OCI-LY1 (cell line): Measurements from ENCODE around the gene NUPR1.
"Not testable (repeated sequence)": the region's sequence is repeated elsewhere in the genome, so short reads cannot be mapped to it uniquely, and the experiment has no call there.

Source experiments
- H2AFZ ChIP-seq: fragments of 200-600 bp; sonication (generic), shearing (Covaris generic); 2 replicates; pipeline ENCODE4 v1.6.0; 2014; ENCODE audit warnings: antibody characterized with exemption, mild to moderate bottlenecking, low read length
- H3F3A ChIP-seq: fragments of 200-600 bp; sonication (generic), shearing (Covaris generic); 2 replicates; pipeline ENCODE4 v1.6.0; 2014; ENCODE audit warnings: mild to moderate bottlenecking, antibody characterized with exemption, low read length, moderate library complexity; ENCODE audit not compliant: insufficient read depth
- H3K27ac ChIP-seq: fragments of 200-600 bp; sonication (generic); 2 replicates; pipeline ENCODE4 v1.5.1; 2014; ENCODE audit warnings: low read length, mixed run types, mild to moderate bottlenecking, low read depth; ENCODE audit not compliant: poor library complexity, severe bottlenecking
- H3K27me3 ChIP-seq: fragments of 200-600 bp; sonication (generic); 2 replicates; pipeline ENCODE4 v1.6.0; 2014; ENCODE audit warnings: antibody characterized with exemption, mild to moderate bottlenecking, low read length, moderate library complexity; ENCODE audit not compliant: insufficient read depth
- H3K36me3 ChIP-seq: fragments of 200-600 bp; sonication (generic); 2 replicates; pipeline ENCODE4 v1.6.1; 2014; ENCODE audit warnings: mild to moderate bottlenecking, antibody characterized with exemption, low read length, moderate library complexity, mixed read lengths; ENCODE audit not compliant: insufficient read depth
- H3K4me1 ChIP-seq: fragments of 200-600 bp; sonication (generic); 2 replicates; pipeline ENCODE4 v1.5.1; 2014; ENCODE audit warnings: mild to moderate bottlenecking, low read length, moderate library complexity; ENCODE audit not compliant: insufficient read depth, severe bottlenecking
- H3K4me2 ChIP-seq: fragments of 200-600 bp; sonication (generic), shearing (Covaris generic); 2 replicates; pipeline ENCODE4 v1.6.1; 2014; ENCODE audit warnings: low read length
- H3K4me3 ChIP-seq: fragments of 200-600 bp; sonication (generic); 2 replicates; pipeline ENCODE4 v1.5.1; 2014; ENCODE audit warnings: low read length, low read depth, mild to moderate bottlenecking, mixed read lengths; ENCODE audit not compliant: poor library complexity, severe bottlenecking
- H3K79me2 ChIP-seq: fragments of 200-600 bp; shearing (Covaris generic); 2 replicates; pipeline ENCODE4 v1.6.1; 2016; ENCODE audit warnings: mixed run types, low read length, mixed read lengths; ENCODE audit not compliant: insufficient read depth
- H3K9ac ChIP-seq: fragments of 200-600 bp; sonication (generic), shearing (Covaris generic); 2 replicates; pipeline ENCODE4 v1.6.1; 2014; ENCODE audit warnings: mild to moderate bottlenecking, low read length, mixed read lengths
- H3K9me2 ChIP-seq: fragments of 200-600 bp; sonication (generic), shearing (Covaris generic); 2 replicates; pipeline ENCODE4 v1.6.1; 2014; ENCODE audit warnings: low read depth, mild to moderate bottlenecking, low read length, mixed read lengths
- H3K9me3 ChIP-seq: fragments of 200-600 bp; shearing (Covaris generic); 2 replicates; pipeline ENCODE4 v1.6.1; 2014; ENCODE audit warnings: low read length, mixed read lengths
- H4K20me1 ChIP-seq: fragments of 200-600 bp; sonication (generic), shearing (Covaris generic); 2 replicates; pipeline ENCODE4 v1.6.0; 2016; ENCODE audit warnings: mild to moderate bottlenecking, low read length; ENCODE audit not compliant: insufficient read depth
- CTCF ChIP-seq: fragments of 200-600 bp; sonication (generic), shearing (Covaris generic); IDR thresholded peaks from 2 replicates; pipeline ENCODE4 v1.5.1; 2017; ENCODE audit warnings: mild to moderate bottlenecking, antibody characterized with exemption, low read length, moderate library complexity, mixed read lengths
- EZH2 ChIP-seq: fragments of 200-600 bp; sonication (generic), shearing (Covaris generic); IDR thresholded peaks from 2 replicates; pipeline ENCODE4 v1.8.0; 2017; ENCODE audit warnings: borderline replicate concordance, mixed run types, mild to moderate bottlenecking, antibody characterized with exemption, low read length, moderate library complexity, mixed read lengths

Gene NUPR1

GRCh38 chr16:28491970-28492474, 46.8 kb downstream of the NUPR1 start, which contains the start of gene CLN3:
TSS of gene CLN3 (minus strand) at chr16:28492074. CDS start at chr16:28491759, 315 bp downstream.
- no peaks in the 10 kb centered on the region for H3K27me3 ChIP-seq
- TF ChIP-seq CTCF (no peak), EZH2 (no peak)
- H3K27ac ChIP-seq: peak within 1 kb of the TSS; percentile 78
- H4K20me1 ChIP-seq: no peaks in the 10 kb centered on the region
- H3K4me3 ChIP-seq: peak within 1 kb of the TSS; percentile 89
- peaks cover 6% of the 10 kb centered on the region; the same call in 1 of the 2 replicates for H3K36me3 ChIP-seq
- H3K4me1 ChIP-seq: peaks cover 31% of the 10 kb centered on the region
- H2AFZ ChIP-seq: peak within 1 kb of the TSS; percentile 72; the same call in 1 of the 2 replicates
- peak within 1 kb of the TSS; percentile 84 for H3K4me2 ChIP-seq
- peak within 1 kb of the TSS; percentile 91 for H3K9ac ChIP-seq
- H3F3A ChIP-seq: no peaks in the 10 kb centered on the region
- H3K79me2 ChIP-seq: no peaks in the 10 kb centered on the region
- H3K9me2 ChIP-seq: no peaks in the 10 kb centered on the region
- no peaks in the 10 kb centered on the region for H3K9me3 ChIP-seq

- no peaks in the 10 kb centered on the region for H3K9me3 ChIP-seq
- no peaks in the 10 kb centered on the region for H3K9me2 ChIP-seq
- peak overlapping the region; percentile 78 for H3K27ac ChIP-seq
- TF ChIP-seq CTCF (no peak; the same call in 1 of the 2 replicates), EZH2 (no peak)
- peak overlapping the region; percentile 89 for H3K4me3 ChIP-seq
- H3K4me1 ChIP-seq: peaks cover 31% of the 10 kb centered on the region
- H3K36me3 ChIP-seq: peaks cover 6% of the 10 kb centered on the region; the same call in 1 of the 2 replicates
- H3K27me3 ChIP-seq: no peaks in the 10 kb centered on the region
- H4K20me1 ChIP-seq: no peaks in the 10 kb centered on the region
- no peaks in the 10 kb centered on the region for H3F3A ChIP-seq
- H3K4me2 ChIP-seq: peak overlapping the region; percentile 84
- peak overlapping the region; percentile 72; the same call in 1 of the 2 replicates for H2AFZ ChIP-seq
- peak overlapping the region; percentile 91 for H3K9ac ChIP-seq
- no peaks in the 10 kb centered on the region for H3K79me2 ChIP-seq
These were observed 47.4 kb downstream of the NUPR1 start for GRCh38 chr16:28491230-28491969.

GRCh38 chr16:28486266-28486665, 52.5 kb downstream of the NUPR1 start:
- Histone ChIP-seq H3K4me3 (no peak overlapping the region), H4K20me1 (no peaks in the 10 kb centered on the region), H3K9ac (no peak overlapping the region), H3K9me3 (no peaks in the 10 kb centered on the region), H3K4me2 (no peak overlapping the region), H3F3A (no peaks in the 10 kb centered on the region), H3K4me1 (peaks cover 6% of the 10 kb centered on the region), H3K36me3 (peaks cover 11% of the 10 kb centered on the region; the same call in 1 of the 2 replicates), H2AFZ (no peak overlapping the region), H3K79me2 (no peaks in the 10 kb centered on the region), H3K27ac (no peak overlapping the region), H3K27me3 (no peaks in the 10 kb centered on the region), H3K9me2 (no peaks in the 10 kb centered on the region)
- TF ChIP-seq CTCF (no peak), EZH2 (no peak)

- not testable (repeated sequence) for H3K27ac ChIP-seq, H3F3A ChIP-seq, H2AFZ ChIP-seq, H3K9ac ChIP-seq, H3K4me1 ChIP-seq, H3K27me3 ChIP-seq, H3K9me2 ChIP-seq, H3K4me2 ChIP-seq, H3K79me2 ChIP-seq, H3K4me3 ChIP-seq, H3K9me3 ChIP-seq, H4K20me1 ChIP-seq
- peaks cover 15% of the 10 kb centered on the region; the same call in 1 of the 2 replicates for H3K36me3 ChIP-seq
These were observed 55.4 kb downstream of the NUPR1 start for GRCh38 chr16:28483361-28483760.
